GM21515 (cell line): ENCODE measurements around the gene TOM1L1.

Experiments
- ATAC-seq: cut with Tn5 transposase; IDR thresholded peaks from one replicate; pipeline ENCODE4 v1.9.1; 2021; ENCODE audit not compliant: unreplicated experiment

The TOM1L1 gene

GRCh38 chr17:54898576-54898975, 2.1 kb upstream of the TOM1L1 start:
- no peak for ATAC-seq

GRCh38 chr17:54899201-54899600, 1.5 kb upstream of the TOM1L1 start:
- ATAC-seq: no peak

- no peak for ATAC-seq
Observed at GRCh38 chr17:54899721-54900456, 763 bp upstream of the TOM1L1 start.

GRCh38 chr17:54901230-54901822, 674 bp downstream of the TOM1L1 start:
- ATAC-seq: no peak

- no peak for ATAC-seq
Observed at GRCh38 chr17:54902017-54902416, 1.4 kb downstream of the TOM1L1 start.

- ATAC-seq: no peak
Observed at GRCh38 chr17:54902611-54903010, 2.0 kb downstream of the TOM1L1 start.

- no peak for ATAC-seq
Observed at GRCh38 chr17:54903375-54903774, 2.7 kb downstream of the TOM1L1 start.

GRCh38 chr17:54906683-54907082, 6.0 kb downstream of the TOM1L1 start:
- no peak for ATAC-seq

- ATAC-seq: no peak
Observed at GRCh38 chr17:54907376-54907775, 6.7 kb downstream of the TOM1L1 start.

- no peak for ATAC-seq
Observed at GRCh38 chr17:54909766-54910165, 9.1 kb downstream of the TOM1L1 start.

GRCh38 chr17:54916721-54917120, 16.1 kb downstream of the TOM1L1 start:
- no peak for ATAC-seq

- ATAC-seq: no peak
Observed at GRCh38 chr17:54919425-54919824, 18.8 kb downstream of the TOM1L1 start.

- no peak for ATAC-seq
Observed at GRCh38 chr17:54920819-54921218, 20.2 kb downstream of the TOM1L1 start.

- ATAC-seq: no peak
Observed at GRCh38 chr17:54924405-54924804, 23.8 kb downstream of the TOM1L1 start.

- no peak for ATAC-seq
Observed at GRCh38 chr17:54927525-54927924, 26.9 kb downstream of the TOM1L1 start.

- ATAC-seq: no peak
Observed at GRCh38 chr17:54932711-54933110, 32.1 kb downstream of the TOM1L1 start.

- ATAC-seq: no peak
Observed at GRCh38 chr17:54933921-54934320, 33.3 kb downstream of the TOM1L1 start.

GRCh38 chr17:54935471-54935870, 34.8 kb downstream of the TOM1L1 start:
- no peak for ATAC-seq

- no peak for ATAC-seq
Observed at GRCh38 chr17:54937018-54937417, 36.4 kb downstream of the TOM1L1 start.

- ATAC-seq: no peak
Observed at GRCh38 chr17:54937426-54937825, 36.8 kb downstream of the TOM1L1 start.

GRCh38 chr17:54941285-54941684, 40.6 kb downstream of the TOM1L1 start:
- ATAC-seq: no peak

- no peak for ATAC-seq
Observed at GRCh38 chr17:54944796-54945195, 44.1 kb downstream of the TOM1L1 start.

GRCh38 chr17:54945231-54945630, 44.6 kb downstream of the TOM1L1 start:
- no peak for ATAC-seq
